ENCODE measurements around the gene EPHA8.

- TF ChIP-seq CTCF (IDR thresholded peaks at IDR 0.05), result no peak
- no peak for TF ChIP-seq ZNF263 (CRISPR knock-in tag; IDR thresholded peaks at IDR 0.05; ENCODE audit: low read depth)
- no peak for TF ChIP-seq SMAD4 (CRISPR knock-in tag; IDR thresholded peaks at IDR 0.05)
- no peak for TF ChIP-seq NFYB (CRISPR knock-in tag; conservative IDR thresholded peaks at IDR 0.05; ENCODE audit: low read depth)
- no peak for TF ChIP-seq NR2C2 (CRISPR knock-in tag; IDR thresholded peaks at IDR 0.05)
- no peak for TF ChIP-seq TEAD4 (CRISPR knock-in tag; IDR thresholded peaks at IDR 0.05)
- no peak for TF ChIP-seq FOXJ3 (CRISPR knock-in tag; IDR thresholded peaks at IDR 0.05; ENCODE audit: borderline replicate concordance)
- TF ChIP-seq NR3C1 (CRISPR knock-in tag; conservative IDR thresholded peaks at IDR 0.05; ENCODE audit: low read depth), result no peak
- no peak for TF ChIP-seq ATF3 (CRISPR knock-in tag; conservative IDR thresholded peaks at IDR 0.05)
- no peak for TF ChIP-seq ARID4B (CRISPR knock-in tag; IDR thresholded peaks at IDR 0.05; ENCODE audit: borderline replicate concordance)
- no peak for TF ChIP-seq MAX (CRISPR knock-in tag; IDR thresholded peaks at IDR 0.05)
- TF ChIP-seq CBFB (CRISPR knock-in tag; IDR thresholded peaks at IDR 0.05; ENCODE audit: low read depth), result no peak
These were observed 66.6 kb downstream of the EPHA8 start for GRCh38 chr1:22629886-22630285.
